ENCODE measurements around the gene EZH2.

The EZH2 gene

DNA sequence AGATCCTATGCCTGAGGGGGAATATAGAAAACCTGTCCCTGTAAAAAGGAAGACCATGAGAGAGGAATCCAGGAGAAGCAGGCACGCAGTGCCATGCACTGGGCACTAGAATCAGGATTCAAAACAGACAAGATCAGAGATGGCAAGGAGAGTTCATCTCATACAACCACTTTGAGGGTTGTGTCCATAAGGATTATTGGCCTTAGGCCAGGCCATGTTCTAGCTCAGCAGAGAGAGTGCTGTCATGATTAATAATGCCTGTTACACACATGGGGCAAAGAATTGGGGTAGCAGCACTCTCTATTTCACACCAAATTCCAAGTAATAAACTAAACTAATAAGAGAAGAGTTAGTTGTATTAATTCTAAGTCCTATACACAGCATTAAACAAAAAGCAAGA, 29.1 kb downstream of the EZH2 start:
- DNase-seq (ENCODE audit: low read depth), result no peak

DNA sequence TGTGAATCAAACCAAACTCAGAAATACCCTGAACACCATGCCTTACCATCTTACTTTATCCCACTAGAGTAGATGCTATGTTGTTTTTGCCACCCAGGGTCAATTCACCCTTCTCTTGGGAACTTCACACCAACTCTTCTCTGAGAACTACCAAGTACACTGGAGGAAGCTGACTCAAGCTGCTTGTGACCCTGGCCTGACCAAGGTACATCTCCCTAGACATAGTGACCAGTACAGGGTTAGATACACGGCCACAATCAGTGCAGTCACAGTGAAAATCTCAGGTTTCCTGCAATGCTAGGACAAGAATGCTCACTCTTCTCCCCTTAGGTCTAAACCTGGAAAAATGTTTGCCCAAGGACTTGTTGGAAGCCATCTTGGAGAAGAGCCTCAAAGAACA, 31.8 kb downstream of the EZH2 start:
- DNase-seq (ENCODE audit: low read depth), result no peak

DNA sequence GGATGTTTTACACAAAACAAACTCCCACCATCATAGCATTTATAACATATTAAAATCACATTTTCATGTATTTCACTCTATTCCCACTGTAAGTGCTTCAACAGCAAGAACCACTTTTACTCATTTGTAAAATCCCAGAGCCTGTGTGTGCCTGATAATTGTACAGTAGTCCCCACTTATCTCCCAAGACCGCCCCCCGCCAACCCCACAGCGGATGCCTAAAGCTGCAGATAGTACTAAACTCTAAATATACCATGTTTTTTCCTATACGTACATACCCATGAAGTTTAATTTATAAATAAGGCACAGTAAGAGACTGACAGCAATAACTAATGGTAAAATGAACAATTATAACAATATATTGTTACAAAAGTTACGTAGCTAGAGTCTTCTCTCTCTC, 33.5 kb downstream of the EZH2 start:
- DNase-seq (ENCODE audit: low read depth), result no peak

DNA sequence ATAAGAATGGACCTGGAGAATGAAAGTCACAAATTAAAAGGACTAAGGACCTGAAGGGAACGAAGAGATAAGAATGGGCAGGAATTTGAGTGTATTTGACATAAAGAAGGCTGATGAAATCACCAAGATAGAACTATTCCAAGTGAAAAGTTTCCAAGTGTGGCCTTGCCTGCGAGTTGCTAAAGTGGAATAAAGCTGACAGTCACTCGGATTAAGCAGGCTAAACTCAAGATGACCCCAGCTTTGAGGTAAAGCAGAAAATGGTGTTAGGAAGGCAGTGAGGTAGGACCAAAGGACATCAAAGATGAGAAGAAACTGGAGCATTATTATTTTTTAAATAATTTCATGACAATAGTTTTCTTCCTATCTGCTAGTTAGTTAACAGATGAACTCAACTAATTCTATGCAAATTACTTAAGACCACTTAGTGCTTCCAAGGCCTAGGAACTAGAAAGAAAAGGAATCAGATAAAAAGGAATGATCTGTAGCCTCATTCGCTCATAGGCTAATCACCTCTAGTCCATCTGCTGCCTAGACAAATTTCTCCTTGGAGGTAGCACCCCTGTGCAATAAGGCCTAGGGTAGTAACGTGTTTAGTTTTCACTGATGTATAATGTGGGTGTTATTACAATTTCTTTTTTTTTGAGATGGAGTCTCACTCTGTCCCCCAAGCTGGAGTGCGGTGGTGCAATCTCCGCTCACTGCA, 34.5 kb downstream of the EZH2 start:
- no peak for DNase-seq (ENCODE audit: low read depth)

DNA sequence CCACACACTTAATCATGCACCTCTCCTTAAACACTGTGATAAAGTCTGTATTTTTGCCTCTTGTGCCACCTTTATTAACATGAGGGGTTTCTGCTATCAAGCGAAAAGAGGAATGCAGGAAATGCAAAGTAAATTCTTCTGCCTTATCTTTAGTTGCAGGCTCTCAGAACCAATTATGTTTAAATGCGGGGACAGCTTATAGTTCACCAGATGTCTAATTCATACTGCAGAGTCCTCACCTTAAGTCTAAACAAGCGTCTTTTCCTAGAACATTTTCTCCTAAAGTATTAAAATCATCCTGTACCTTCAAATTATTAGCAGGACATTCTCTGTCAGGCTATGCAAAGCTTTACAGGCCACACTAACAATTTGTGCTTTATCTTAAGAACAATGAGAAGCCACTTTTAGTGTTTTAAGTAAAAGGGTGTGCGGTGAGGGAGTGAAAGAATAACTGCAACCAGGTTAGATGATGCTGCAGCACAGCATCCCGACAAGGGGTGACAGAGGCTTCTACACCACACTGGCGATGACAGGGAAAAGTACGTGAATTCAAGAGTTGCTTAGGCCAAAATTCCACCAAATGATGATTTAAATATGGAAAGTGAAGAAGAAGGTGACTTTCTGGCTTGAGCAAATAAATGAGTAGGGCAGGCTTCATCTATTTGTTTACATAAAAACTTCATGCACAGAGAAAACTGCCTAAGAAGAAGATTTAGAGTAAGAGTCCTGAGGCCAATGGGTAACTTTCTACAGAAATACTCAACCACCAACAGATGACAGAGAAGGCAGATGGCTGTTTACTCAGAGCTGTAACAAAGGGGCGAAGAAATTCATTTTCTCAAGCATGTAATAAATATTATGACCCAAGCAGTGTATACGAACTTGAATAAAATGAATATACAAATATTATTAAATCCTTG, 36.0 kb downstream of the EZH2 start:
- DNase-seq (ENCODE audit: low read depth), result no peak

DNA sequence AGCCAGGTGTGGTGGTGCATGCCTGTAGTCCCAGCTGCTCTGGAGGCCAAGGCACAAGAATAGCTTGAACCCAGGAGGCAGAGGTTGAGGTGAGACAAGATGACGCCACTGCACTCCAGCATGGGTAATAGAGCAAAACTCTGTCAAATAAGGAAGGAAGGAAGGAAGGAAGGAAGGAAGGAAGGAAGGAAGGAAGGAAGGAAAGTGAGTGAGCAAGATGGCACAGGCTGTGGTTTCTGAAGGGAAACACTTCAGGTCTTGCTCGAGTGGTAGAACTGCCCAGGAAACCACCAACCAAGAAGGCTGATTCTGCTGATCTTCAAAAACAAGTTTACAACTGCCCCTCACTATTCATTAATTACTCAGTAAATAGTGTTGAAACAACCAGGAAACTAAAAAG, 45.2 kb downstream of the EZH2 start:
- DNase-seq (ENCODE audit: low read depth), result no peak

DNA sequence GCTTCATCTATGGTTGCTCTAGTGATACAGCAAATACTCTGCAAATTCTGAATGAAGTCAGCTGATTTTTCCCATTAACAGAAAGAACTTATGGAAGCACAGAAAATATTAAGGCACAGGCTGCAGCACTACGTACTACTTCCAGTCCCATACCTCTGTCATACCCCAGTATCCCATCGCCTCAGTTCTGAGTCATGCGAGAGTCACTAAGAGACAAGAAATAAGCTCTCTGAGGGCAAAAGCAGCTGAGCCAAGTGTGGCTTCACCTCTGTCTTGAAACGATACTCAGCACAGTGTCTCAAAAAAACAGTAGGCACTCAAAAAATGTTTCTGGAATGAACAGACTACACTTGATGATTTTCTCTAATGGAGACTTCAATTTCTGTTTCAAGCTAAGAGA, 48.2 kb downstream of the EZH2 start:
- DNase-seq (ENCODE audit: low read depth), result no peak

DNA sequence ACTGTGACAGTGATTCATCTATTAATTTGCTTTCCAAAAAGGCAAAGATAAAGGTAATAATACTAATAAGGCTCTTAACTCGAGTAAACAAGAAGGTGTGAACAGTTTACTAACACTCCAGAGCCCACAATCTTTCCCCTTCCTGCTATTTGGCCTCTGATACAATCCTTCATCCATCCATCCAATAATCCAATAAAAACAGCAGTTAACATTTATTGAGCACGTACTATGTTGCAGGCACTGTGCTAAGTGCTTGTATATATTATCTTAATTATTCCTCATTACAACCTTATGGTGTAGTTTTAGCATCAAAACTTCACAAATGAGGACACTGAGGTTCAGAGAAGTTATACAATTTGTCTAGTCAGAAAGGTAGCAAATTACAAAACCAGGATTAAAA, 49.5 kb downstream of the EZH2 start:
- no peak for DNase-seq (ENCODE audit: low read depth)

DNA sequence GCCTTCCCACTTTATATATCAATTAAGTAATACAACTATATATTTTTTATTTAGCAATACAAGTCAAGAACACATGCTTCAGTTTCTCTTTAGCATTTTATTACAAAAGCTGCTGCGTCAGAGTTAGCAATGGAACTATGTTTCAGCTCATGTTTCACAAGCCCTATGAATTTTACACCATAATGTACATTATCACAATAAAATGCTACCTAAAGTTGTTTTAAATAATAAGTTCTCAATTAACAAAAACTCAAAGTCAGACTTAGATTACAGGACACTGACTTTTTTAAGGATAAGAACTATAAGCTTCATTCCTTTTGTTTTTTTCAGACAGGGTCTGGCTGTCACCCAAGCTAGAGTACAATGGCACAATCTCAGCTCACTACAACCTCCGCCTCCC, 52.3 kb downstream of the EZH2 start:
- DNase-seq (ENCODE audit: low read depth), result no peak

DNA sequence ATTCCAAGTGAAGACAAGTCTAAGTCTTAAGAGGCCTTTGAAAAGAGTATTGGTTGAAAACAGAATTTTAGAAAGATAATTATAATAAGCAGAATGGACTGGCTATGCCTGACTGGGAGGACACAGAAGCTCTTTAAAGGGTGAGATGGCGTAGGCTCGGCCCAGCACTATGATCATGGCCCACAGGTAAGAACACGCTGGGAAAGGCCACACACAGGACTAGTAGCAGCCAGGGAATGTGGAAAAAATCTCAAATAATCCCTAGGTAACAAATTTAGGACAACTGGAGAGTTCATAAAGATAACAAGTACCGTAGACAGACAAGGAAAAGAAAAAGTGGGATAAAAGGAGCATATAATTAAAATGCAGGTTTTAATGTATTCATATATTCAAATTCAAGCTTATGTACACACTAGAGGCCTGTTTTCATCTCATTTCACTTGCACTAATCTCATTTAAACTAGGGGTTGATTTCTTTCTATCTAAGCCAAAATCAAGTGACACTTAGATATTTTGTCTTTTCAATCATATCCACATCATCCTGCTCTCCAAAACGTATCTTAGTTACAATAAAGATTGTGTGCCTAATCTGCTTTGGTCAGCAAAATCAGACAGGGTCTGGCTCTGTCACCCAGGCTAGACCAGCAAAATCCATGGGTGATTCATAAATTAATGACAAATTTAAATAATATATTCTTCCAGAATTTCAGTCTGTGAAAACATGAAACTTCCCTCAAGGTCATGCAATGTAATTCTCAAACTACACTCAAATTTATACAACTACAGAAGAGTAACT, 53.0 kb downstream of the EZH2 start:
- no peak for DNase-seq (ENCODE audit: low read depth)

DNA sequence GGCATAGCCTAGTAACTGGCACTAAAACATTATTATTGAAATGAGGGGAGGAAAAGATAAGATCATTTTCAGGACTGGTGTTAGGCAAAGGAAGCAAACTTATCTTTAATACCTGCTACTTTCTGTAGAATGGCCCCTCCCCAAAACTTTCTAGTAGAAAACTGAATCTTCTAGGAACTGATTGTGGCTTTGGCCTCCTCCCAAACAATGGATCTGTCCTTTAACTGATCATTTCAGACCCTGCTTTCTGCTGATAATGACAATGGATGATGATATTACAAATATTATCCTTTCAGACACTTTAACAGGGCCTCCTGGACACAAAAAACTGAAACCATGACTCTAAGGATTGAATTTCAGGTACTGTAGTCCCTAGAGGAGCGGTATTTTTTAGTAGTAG, 55.1 kb downstream of the EZH2 start:
- no peak for DNase-seq (ENCODE audit: low read depth)

DNA sequence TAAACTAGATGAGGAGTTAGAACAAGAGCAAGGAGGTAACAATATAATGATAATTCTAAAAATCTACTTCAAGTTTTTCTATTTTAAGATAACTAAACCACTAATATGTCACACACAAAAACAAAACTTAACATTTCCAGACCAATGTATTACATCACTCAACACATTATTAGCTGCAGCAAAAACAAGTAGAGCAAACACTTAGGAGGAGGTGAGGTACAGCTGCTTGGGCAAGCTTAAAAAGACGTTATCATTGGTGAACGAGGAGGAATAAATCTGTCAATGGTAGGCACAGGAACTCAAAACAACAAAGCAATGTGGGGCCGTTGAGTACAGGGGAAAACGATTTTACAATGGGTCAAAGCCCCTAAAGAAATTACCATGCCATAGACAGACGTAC, 58.8 kb downstream of the EZH2 start:
- DNase-seq (ENCODE audit: low read depth), result no peak

DNA sequence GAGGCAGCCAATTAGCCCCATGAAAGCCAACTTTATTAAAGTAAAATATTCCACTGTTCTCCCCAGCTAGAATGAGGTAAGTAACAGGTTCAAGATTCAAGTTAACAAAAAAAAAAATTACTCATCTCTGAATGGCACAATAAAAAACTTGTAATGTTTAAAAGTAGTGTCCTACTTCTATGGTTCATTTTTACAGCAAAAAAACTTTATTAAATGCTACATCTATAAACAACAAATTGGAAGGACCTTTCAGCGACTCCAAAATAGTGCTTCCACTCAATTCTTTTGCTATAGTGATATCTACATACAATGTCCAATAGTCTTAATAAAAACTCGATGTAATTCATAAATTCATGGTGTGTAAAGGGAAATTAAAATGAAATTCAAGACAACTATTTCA, 59.2 kb downstream of the EZH2 start:
- DNase-seq (ENCODE audit: low read depth), result no peak

DNA sequence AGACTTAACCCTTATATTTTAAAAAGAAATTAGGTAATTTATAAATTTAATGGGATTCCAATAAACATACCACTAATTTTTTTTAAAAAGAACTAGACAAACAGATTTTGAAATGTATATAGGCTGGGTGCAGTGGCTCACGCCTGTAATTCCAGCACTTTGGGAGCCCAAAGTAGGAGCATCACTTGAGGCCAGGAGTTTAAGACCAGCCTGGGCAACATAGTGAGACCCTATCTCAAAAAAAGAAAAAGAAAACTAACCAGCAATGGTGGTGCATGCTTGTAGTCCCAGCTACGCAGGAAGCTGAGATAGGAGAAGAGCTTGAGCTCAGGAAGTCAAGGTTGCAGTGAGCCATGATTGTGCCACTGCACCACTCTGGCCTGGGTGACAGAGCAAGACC, 62.7 kb downstream of the EZH2 start:
- no peak for DNase-seq (ENCODE audit: low read depth)

DNA sequence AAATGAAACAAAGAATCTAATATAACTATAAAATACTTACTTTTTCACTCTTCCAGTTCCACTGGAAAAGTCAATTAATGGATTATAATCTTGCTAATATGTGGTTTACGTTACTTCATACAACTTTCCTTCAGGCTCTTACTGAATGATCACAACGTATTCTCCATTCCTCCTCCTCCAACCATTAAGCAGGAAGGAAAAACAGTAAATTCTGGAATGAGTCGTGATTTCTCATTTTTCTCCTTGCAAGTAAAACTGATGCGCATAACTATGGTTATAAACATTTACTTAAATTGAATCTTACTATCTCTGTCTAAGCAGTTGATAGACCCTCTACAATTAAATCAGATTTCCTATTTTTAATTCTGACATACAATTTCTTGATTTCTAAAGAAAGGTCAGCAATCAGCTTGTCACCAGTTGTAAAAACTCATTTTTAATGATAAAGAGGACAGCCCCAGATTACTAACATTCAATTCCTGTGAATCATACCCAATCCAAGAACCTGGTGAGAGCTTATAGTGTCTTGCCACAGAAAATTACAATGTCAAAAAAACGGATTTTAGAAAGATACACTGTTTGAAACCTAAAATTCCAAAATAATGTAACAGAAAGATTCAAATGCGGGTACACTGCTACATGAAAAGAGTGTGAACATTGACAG, 64.3 kb downstream of the EZH2 start:
- no peak for DNase-seq (ENCODE audit: low read depth)

DNA sequence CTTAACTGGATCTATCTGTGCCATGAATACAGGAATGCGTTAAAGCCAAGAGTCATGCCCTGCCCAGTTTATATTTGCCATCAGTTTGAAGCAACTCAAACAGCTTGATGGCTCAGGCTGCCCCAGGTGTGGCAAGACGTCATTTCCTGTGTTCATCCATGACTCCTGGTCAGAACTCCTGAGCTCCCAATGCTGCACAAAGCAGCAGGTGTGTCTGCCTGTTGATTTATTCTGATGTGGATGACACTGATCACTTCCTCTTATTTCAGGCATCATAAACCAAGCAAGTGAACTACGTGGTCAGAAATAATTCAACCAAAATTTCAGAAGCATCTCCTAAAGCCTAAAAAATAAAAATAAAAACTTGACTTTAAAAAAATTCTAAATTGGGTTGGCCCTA, 68.5 kb downstream of the EZH2 start:
- DNase-seq (ENCODE audit: low read depth), result no peak

DNA sequence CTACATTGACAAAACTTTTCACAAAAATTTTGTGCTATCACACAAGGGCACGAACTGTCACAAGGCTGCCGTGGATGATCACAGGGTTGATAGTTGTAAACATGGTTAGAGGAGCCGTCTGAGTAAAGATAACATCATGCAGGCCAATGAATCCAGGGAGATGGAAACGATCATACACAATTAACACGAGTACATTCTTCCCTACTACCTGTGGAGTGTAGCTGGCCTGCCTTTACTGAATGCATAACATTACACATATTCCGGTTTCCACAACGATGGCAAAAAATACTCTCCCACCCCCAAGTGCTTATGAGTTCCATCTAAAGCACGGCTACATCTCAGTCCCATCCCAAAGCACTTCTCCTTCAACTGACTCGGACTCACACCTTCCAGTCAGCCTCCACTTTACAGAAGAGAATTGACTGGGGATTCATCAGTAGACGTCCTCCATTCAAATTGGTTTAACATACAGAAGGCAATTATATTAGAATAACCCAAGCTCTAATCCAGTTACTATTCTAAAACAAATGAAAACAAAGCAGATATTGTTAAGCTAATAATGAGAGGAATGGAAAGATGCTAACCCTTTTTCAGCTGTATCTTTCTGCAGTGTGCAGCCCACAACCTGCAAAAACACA, 69.0 kb downstream of the EZH2 start:
- no peak for DNase-seq (ENCODE audit: low read depth)

DNA sequence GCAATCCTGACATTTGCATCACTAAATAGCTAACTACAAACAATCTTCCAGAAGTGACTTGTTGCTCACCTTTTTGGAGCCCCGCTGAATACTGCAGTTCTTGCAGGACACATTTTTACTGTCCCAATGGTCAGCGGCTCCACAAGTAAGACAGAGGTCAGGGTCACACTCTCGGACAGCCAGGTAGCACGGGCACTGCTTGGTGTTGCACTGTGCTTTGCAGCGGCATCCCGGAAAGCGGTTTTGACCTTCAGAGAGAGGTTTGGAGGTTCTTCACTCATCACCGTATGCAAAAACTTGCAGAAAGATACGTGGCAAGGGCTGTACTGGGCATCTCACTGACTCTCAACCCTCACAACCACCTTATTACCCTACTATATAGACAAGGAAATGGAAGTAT, 70.2 kb downstream of the EZH2 start:
- no peak for DNase-seq (ENCODE audit: low read depth)

DNA sequence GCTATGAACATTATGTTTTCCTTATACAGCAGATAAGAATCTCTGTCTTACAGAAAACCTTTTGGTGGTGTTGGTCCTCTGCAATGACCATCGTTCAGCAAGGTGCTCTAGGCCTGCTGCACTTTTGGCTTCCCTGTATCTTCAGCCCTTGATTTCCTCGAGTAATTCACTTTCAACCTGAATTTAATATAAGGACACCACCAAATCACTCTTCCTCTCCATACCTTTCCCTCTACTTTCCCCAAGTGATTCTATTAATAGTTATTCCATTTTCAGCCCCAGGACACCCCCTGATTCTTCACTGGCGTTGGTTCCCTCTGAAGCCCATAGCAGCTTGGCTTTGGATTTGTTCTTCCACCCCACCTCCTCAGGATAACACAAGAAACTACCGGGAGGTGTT, 72.2 kb downstream of the EZH2 start:
- DNase-seq (ENCODE audit: low read depth), result no peak

DNA sequence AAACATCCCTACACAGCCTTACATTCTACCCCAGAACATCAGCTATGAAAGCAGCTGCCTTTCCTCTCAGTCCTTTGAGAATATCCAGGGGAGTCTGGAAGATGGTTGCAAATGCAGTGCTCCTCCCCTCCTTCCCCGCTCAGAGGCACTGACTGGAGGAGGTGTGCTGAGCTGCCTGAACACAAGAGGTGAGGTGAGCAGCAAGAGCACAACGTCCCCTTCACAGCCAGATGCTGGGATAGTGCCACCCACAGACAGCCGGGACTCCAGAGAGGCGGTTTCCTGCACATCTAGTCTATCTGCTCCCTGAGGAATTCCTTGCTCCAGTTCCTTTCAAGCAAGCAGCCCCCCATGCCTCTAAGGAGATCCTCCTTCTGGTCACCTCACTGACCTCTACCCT, 74.2 kb downstream of the EZH2 start:
- no peak for DNase-seq (ENCODE audit: low read depth)

DNA sequence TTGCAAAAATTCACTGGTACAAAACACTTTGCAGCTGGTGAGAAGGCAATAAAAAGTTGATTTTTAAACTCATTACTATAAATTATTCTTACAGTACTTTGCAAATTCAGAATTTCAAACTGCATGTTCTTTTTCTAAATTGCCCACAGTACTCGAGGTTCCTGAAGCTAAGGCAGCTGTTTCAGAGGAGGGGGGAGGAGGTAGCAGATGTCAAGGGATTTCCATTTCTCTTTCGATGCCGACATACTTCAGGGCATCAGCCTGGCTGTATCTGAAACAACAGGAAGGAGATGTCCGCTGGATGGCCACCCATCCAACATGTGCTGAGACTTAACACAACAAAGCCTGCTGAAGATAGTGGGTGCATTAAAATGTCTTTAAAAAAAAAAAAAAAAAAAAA, 76.7 kb downstream of the EZH2 start:
- no peak for DNase-seq (ENCODE audit: low read depth)

DNA sequence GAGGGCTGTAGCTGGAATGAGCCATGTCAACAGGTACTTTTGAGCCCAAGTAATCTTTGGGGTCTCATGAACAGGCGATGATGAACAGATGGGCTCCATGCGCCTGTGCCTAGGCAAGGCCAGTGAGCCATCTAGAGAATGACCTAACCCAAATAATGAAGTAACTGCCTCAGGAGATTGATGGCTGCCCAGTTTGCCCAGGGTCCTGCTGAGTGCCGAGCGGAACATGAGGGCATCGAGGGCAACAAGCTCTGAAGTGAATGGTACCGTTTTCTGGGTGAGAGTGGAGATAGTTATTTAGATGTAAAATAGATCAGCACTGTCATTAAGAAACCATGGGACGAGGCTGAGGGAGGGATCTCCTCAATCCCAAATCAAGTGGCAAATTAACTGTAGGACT, 77.9 kb downstream of the EZH2 start:
- DNase-seq (ENCODE audit: low read depth), result no peak
